ENCODE results near the gene CBFA2T2.

CBFA2T2 gene

DNA sequence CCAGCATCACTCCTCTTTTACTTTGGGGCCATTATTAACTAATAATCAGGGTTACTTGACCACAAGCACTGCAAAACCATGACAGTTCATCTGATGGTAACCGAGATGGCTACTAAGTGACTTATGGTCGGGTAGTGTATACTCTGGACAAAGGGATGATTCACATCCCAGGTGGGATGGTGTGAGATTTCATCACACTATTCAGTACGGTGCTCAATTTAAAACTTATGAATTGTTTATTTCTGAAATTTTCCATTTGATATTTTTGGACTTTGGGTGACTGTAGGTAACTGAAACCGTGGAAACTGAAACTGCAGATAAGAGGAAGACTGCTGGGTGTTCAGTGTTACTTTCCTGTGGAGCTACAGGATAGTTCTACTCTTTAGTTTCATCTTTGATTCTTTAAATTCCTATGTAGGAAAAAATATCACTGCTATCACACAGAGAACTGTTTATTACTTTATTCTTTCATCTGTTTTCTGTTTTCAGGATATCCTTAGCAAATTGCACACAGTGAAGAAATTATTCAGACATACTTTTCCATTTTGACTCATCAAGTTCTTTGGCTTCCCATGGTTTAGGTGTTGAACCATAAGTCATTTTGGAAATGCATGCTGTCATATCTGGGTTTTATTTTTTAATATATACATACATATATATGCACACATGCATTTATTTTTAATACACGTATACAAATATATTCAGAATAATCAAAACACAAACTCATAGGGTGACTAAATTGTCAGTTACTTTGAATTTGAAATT, 113.1 kb downstream of the CBFA2T2 start:
- TF ChIP-seq, protein P1, sequence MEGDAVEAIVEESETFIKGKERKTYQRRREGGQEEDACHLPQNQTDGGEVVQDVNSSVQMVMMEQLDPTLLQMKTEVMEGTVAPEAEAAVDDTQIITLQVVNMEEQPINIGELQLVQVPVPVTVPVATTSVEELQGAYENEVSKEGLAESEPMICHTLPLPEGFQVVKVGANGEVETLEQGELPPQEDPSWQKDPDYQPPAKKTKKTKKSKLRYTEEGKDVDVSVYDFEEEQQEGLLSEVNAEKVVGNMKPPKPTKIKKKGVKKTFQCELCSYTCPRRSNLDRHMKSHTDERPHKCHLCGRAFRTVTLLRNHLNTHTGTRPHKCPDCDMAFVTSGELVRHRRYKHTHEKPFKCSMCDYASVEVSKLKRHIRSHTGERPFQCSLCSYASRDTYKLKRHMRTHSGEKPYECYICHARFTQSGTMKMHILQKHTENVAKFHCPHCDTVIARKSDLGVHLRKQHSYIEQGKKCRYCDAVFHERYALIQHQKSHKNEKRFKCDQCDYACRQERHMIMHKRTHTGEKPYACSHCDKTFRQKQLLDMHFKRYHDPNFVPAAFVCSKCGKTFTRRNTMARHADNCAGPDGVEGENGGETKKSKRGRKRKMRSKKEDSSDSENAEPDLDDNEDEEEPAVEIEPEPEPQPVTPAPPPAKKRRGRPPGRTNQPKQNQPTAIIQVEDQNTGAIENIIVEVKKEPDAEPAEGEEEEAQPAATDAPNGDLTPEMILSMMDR (IDR thresholded peaks at IDR 0.05): no peak

DNA sequence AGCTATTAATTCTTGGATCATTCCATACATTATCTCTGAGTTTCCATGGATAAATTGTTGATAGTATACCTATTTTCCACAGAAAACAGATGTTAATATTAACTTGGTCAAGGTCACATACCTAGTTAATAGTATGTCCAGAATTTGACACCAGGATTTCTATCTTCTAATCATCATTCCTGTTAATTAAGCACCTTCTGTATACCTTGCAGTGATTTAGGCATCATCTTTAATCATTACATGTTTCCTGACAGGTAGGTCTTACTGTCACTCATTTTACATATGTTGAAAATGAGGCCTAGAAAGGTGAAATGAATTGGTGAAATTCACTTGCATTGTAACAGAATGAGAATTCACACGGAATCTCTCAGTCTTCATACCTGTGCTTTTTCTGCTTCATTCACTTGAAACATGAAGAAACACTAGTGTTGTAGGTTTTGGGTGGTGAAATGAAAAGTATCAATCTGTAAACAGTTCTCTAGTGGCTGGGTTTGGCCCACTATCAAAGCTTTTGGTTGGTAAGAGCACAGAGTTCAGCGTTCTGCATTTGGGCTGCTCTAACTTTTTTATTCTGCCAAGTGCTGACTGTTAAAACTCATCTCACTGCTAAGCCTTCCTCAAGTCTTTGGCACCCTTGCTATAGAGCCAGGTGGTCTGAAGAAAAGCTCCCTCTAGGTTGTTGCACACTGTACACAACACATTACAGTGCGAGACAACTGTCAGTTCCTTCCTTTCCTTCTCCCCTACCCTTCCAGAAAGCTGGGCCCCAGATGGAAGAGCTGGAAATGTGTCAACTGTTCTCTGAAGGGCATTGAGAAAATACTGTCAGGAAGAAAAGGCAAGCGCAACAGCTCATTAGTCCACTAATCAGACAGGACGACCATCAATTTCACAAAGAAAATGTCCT, 114.4 kb downstream of the CBFA2T2 start:
- TF ChIP-seq, protein P1 (IDR thresholded peaks at IDR 0.05): no peak

DNA sequence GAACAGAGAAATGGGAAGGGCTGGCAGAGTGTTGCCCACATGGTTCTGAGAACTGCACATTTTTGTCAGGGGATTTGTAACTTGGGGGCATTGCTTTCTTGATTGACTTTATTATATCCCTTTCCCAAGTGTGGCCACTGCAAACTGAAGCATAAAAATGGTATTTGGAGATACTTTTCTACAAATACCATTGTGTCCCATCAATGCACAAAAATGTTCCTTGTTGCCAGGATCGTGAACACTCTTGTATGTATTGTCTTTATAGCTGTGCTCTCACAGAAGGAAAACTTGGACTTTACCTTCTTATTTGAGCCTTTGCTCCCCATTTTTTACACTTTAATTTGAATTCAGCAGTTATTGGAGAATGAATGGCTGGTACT, 115.1 kb downstream of the CBFA2T2 start:
- TF ChIP-seq, protein P1 (IDR thresholded peaks at IDR 0.05): no peak

DNA sequence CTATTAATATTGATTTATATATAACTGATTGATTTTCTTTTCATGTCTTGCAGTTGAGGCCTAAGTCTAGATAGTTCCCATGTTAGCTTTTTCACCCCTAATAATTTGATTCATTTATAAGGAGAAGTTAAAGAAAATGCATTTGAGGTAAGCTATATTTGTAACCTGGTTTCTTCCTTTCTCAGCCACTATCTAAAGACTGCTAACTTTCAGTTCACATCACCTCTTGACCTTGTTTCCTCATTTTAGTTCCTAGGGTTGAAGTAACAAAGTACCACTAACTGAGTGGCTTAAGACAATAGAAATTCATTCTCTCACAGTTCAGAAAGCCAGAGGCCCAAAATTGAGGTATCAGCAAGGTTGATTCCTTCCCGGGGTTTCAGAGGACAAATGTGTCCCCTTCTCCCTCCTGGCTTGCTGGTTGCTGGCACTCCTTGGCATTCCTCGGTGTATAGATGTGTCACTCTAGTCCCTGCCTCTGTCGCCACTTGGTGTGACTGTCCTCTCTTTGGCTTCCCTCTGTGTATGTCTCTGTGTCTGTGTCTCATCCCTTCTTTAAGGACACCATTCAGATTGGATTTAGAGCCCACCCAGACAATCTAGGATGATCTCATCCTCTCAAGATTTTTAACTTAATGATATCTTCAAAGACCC, 116.3 kb downstream of the CBFA2T2 start:
- TF ChIP-seq, protein P1 (IDR thresholded peaks at IDR 0.05): no peak

DNA sequence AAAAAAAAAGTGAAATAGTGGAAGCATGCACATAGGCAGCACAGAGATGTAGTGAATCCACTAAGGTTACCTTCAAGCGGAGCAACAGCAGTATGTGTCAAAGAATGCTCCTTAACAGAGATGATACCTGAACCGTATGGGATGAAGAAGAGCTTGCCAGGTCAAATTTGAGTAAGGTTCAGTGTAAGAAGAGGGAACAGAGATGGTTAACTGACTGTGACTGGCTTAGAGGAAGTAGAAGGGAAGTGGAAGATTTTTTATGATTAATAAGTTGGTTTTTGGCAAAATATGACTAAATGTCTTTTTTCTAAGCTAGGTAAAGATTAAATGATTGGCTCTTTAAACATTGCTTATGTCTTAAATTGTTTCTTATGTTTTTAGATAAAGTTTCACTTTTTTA, 119.6 kb downstream of the CBFA2T2 start:
- TF ChIP-seq, protein P1 (IDR thresholded peaks at IDR 0.05): no peak

DNA sequence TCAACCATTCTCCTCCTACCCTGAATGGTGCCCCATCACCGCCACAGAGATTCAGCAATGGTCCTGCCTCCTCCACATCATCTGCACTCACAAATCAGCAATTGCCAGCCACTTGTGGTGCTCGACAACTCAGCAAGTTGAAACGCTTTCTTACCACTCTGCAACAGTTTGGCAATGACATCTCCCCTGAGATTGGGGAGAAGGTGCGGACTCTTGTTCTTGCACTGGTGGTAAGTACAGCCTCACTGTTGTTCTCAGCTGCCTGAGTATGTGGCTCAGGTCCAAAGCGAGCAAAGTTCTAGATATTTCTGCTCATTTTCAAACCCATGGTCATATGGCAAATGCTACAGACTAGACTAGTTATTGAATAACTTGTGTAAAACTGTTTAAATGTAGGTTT, 121.2 kb downstream of the CBFA2T2 start:
- TF ChIP-seq, protein P1 (IDR thresholded peaks at IDR 0.05): no peak

DNA sequence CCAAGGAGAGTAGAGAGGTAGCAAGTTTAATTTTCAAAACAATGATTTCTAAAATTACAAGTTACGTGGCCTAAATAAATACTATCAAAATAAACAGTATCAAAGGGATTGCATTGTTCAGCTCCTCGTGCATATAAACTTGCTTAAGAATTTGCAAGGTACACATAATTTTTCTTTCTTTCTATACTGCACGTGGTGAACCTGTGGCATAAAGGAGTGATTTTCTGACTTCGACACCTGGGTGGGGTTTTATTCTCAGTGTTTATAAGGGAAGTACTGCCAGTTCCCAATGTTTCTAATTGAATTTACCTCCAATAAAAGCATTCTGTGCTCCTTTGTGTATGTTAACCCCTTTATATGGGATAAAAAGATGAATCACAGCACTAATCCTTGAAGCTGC, 122.1 kb downstream of the CBFA2T2 start:
- TF ChIP-seq, protein P1 (IDR thresholded peaks at IDR 0.05): no peak

Data from LNCAP (cell line).